Adrenal gland (tissue), 12 donors: ENCODE data around the gene C16orf78. TPM values are rescaled to one million over a fixed set of nuclear protein-coding genes. Genes with fewer than 3 reads are reported as not detected.

Experiments used
- DNase-seq, 7 donors: peaks; one replicate each; pipeline ENCODE4 v3.0.0-alpha.2; 2019 to 2020
- H3K27ac ChIP-seq, 5 donors: fragments of 200-600 bp; sonication (generic) in 4 of 5; 1 replicate in 3 of 5; 2 replicates in 2 of 5; pipeline versions ENCODE4 v1.5.1 to v1.8.0; 2016 to 2020; ENCODE audit warnings: mild to moderate bottlenecking in 1 of 5
- H3K27me3 ChIP-seq: fragments of 200-600 bp; 2 replicates; pipeline ENCODE4 v1.8.0; 2021
- H3K36me3 ChIP-seq, 2 donors: fragments of 200-600 bp; replicated peaks in 1 of 2; 1 replicate in 1 of 2; 2 replicates in 1 of 2; pipeline versions ENCODE4 v1.5.1 to v1.8.0; 2018 to 2022
- H3K4me1 ChIP-seq, 2 donors: fragments of 200-600 bp; replicated peaks in 1 of 2; 1 replicate in 1 of 2; 2 replicates in 1 of 2; pipeline versions ENCODE4 v1.5.1 to v1.8.0; 2018 to 2021
- H3K4me3 ChIP-seq, 4 donors: fragments of 200-600 bp; sonication (generic) in 3 of 4; one replicate each; pipeline ENCODE4 v1.5.1; 2016 to 2018
- H3K9me3 ChIP-seq, 3 donors: fragments of 200-600 bp; sonication (generic) in 1 of 3; replicated peaks in 1 of 3; 1 replicate in 2 of 3; 2 replicates in 1 of 3; pipeline versions ENCODE4 v1.5.1 to v1.8.0; 2016 to 2021
- CTCF ChIP-seq, 6 experiments: fragments of 450-650 bp in 4 of 6; fragments of 200-600 bp in 2 of 6; sonication (generic) in 1 of 6; IDR thresholded peaks; 1 replicate in 5 of 6; 2 replicates in 1 of 6; pipeline versions ENCODE4 v1.5.1 to v1.8.0; 2016 to 2021; ENCODE audit warnings: antibody characterized with exemption in 6 of 6, mild to moderate bottlenecking in 2 of 6, moderate library complexity in 1 of 6
- POLR2A ChIP-seq, 2 donors: fragments of 450-650 bp; IDR thresholded peaks; one replicate each; pipeline ENCODE4 v1.6.1; 2017; ENCODE audit warnings: antibody characterized with exemption in 2 of 2, mild to moderate bottlenecking in 2 of 2, moderate library complexity in 1 of 2
- WGBS, 4 donors: extraction: QIAGEN DNeasy Blood & Tissue Kit in 2 of 4; methylation state at CpG; one replicate each; pipeline versions ENCODE4 v1.1.5 to v1.1.7; 2013 to 2017; 5-methylcytosine and 5-hydroxymethylcytosine counted together
- intact Hi-C, 2 donors: fragments of 100-400 bp; cut with DNase I; formaldehyde crosslinking; loops; one replicate each; pipeline versions ENCODE4 v1.14.1 to v1.15.0; 2022 to 2023
- polyA plus RNA-seq, 3 donors: library from polyadenylated mRNA; stranded (reverse); fragments of 200-250 nt in 2 of 3; fragments of 350-450 nt in 1 of 3; fragmentation: Illumina TruSeq in 1 of 3; extraction: RNeasy Lipid Tissue Mini Kit (QIAGEN cat#74804) in 1 of 3; gene quantifications; one replicate each; pipeline ENCODE4 v1.2.3, GENCODE V29; 2013 to 2014
- total RNA-seq, 9 donors: library from RNA; depleted of rRNA in 4 of 9; stranded (reverse); fragments of >200 nt in 4 of 9; fragments of 120-200 nt in 1 of 9; fragmentation: NEBNext Ultra II Directional in 1 of 9; extraction: Animal tissue kit (Norgen Biotek cat#: 25700) in 1 of 9; gene quantifications; one replicate each; pipeline versions ENCODE4 v1.1.0 to v1.2.4, GENCODE V29; 2013 to 2023
- donor health status: healthy with polysubstance abuse.
- donor health status: Bipolar disorder and iron deficiency.
- donor health status: DM: yes; HTN: yes; CAD: no.
- donor health status: DM: no; HTN: no; CAD: no.
- donor health status: DM: no; HTN: no; CAD: no.
- donor health status: DM: yes; HTN: yes; CAD: no.

The C16orf78 gene
- total and polyA plus RNA-seq, 12 donors = not detected

GRCh38 chr16:49441366-49441780, 67.8 kb downstream of the C16orf78 start:
- H3K4me3 ChIP-seq = no peak overlapping the region
- no peaks in the 10 kb centered on the region for H3K27me3 ChIP-seq
- TF ChIP-seq CTCF (IDR thresholded peaks at IDR 0.05) = peak in 1 of 6 experiments; percentile 27
- TF ChIP-seq POLR2A (IDR thresholded peaks at IDR 0.05) = no peak
- 26 to 37% (median 35%) methylated on average over 7 to 18 of the region's 18 CpGs for WGBS, 4 donors
- H3K4me1 ChIP-seq = no peaks in the 10 kb centered on the region
- no peaks in the 10 kb centered on the region for H3K9me3 ChIP-seq
- peak; percentile 16 to 64 (median 22) for DNase-seq
- no peak overlapping the region for H3K27ac ChIP-seq
- H3K36me3 ChIP-seq = no peaks in the 10 kb centered on the region
- intact Hi-C loops = no loop called here

GRCh38 chr16:49442805-49443204, 69.2 kb downstream of the C16orf78 start:
- 57 to 66% (median 60%) methylated on average over 4 to 5 of the region's 5 CpGs for WGBS, 4 donors
- no peak for TF ChIP-seq POLR2A (IDR thresholded peaks at IDR 0.05)
- no peak for TF ChIP-seq CTCF (IDR thresholded peaks at IDR 0.05)
- no peak for DNase-seq
- Histone ChIP-seq H3K27me3 (no peaks in the 10 kb centered on the region), H3K27ac (no peak overlapping the region), H3K4me1 (no peaks in the 10 kb centered on the region), H3K4me3 (no peak overlapping the region), H3K9me3 (no peaks in the 10 kb centered on the region), H3K36me3 (no peaks in the 10 kb centered on the region)
- intact Hi-C loops = no loop called here

DNA sequence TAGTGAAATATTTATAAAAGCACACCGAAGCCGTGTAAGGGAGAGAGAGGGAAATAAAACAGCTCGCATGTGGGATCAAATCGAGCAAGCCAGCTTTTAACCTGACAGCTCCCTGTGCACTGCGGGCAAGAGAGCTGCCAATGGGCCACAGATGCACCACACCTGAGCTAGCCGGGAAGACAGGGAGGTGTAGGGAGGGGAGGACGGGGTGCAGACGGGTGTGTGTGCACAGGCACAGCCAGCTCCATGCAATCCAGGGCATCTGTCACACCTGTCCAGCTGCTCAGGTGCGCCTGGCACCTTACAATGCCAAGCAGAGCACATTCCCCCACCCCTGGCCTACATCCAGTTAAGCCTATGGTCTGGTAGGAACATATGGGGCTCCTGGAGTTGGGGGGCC, 70.0 kb downstream of the C16orf78 start:
- 78 to 88% (median 83%) methylated on average over 9 of the region's 9 CpGs for WGBS, 4 donors
- TF ChIP-seq POLR2A (IDR thresholded peaks at IDR 0.05) (no peak), CTCF (IDR thresholded peaks at IDR 0.05) (no peak)
- intact Hi-C loops = no loop called here
- no peaks in the 10 kb centered on the region for H3K4me1 ChIP-seq
- H3K36me3 ChIP-seq = no peaks in the 10 kb centered on the region
- no peak for DNase-seq
- no peaks in the 10 kb centered on the region for H3K9me3 ChIP-seq
- H3K27me3 ChIP-seq = no peaks in the 10 kb centered on the region
- H3K4me3 ChIP-seq = no peak overlapping the region
- no peak overlapping the region for H3K27ac ChIP-seq

DNA sequence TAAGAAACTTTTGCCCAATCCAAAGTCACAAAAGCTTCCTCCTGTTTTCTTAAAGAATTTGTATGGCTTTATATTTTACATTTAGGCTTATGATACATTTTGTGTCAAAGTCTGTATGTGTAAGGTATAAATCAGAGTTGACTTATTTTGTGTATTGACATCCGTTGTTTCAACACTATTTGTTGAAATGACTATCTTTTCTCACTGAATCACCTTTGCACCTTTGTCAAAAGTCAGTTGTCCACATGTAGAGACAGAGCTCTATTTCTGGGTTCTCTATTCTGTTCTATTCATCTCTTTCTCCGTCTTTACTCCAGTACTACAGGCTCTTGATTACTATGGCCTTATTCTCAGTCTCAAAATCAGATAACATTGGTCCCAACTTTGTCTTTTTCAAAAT, 73.2 kb downstream of the C16orf78 start:
- H3K36me3 ChIP-seq = no peaks in the 10 kb centered on the region
- no peaks in the 10 kb centered on the region for H3K9me3 ChIP-seq
- H3K27me3 ChIP-seq = no peaks in the 10 kb centered on the region
- WGBS, 4 donors = 80 to 85% (median 81%) methylated on average over 2 of the region's 2 CpGs
- no peaks in the 10 kb centered on the region for H3K4me1 ChIP-seq
- intact Hi-C loops = no loop called here
- no peak for TF ChIP-seq POLR2A (IDR thresholded peaks at IDR 0.05)
- no peak overlapping the region for H3K27ac ChIP-seq
- no peak for DNase-seq
- no peak overlapping the region for H3K4me3 ChIP-seq

Other genes with a start within 250 kb of the C16orf78 start
- gene CBLN1, start 92.0 kb upstream of the C16orf78 start, total RNA-seq = 1 to 10 TPM in 1 of 9 donors, under 1 TPM in 5, not detected in 3; 0.08 to 2.8 (median 0.15) TPM
- gene CBLN1, start 92.0 kb upstream of the C16orf78 start, polyA plus RNA-seq = 1 to 10 TPM in 2 of 3 donors, under 1 TPM in 1; 0.27 to 1.3 (median 1.0) TPM